ENCODE results near the gene DNAJA4. TPM values are rescaled to one million over a fixed set of nuclear protein-coding genes. Genes with fewer than 3 reads are reported as not detected.

Gene DNAJA4
- total and polyA plus RNA-seq, 2 of the 13 experiments (the other 11 are each of a cell fraction or from before 2014, with no cell fraction given): not detected

- BruUV-seq (replicated peaks): no TSS peak
- no peaks in the 10 kb centered on the region for H4K20me1 ChIP-seq (ENCODE audit: insufficient read depth, low read length)
- in situ Hi-C loops (cut with HindIII; ENCODE audit: extremely low pct_ligation_motif_present, low pct_unique_long_range_greater_than_20kb): no loop called here
- no peaks in the 10 kb centered on the region for H3K36me3 ChIP-seq (replicated peaks in 1 of 2; ENCODE audit: control insufficient read depth in 1 of 2, insufficient read depth in 2 of 2, low read length in 2 of 2)
- H2AFZ ChIP-seq (ENCODE audit: low read length): no peak overlapping the region
- no peak for ATAC-seq
- peaks cover 4 to 42% of the 10 kb centered on the region in 2 experiments; a peak in 4 of 5 replicates for H3K27me3 ChIP-seq (ENCODE audit: control insufficient read depth in 1 of 2, insufficient read depth in 2 of 2, low read length in 2 of 2)
- H3K4me3 ChIP-seq (replicated peaks in 1 of 3; ENCODE audit: insufficient read depth in 1 of 3, low read depth in 2 of 3, low read length in 3 of 3): no peak overlapping the region
- ChIA-PET CTCF (ENCODE audit: low intra/inter-chr PET ratio, low total read pairs) (no interaction called here), POLR2A (no interaction called here)
- H3K79me2 ChIP-seq (ENCODE audit: insufficient read depth, low read length): no peaks in the 10 kb centered on the region
- 45% methylated on average over 10 of the region's 10 CpGs for WGBS (ENCODE audit: low lambda C conversion rate)
- no peaks in the 10 kb centered on the region for H3K9me3 ChIP-seq (ENCODE audit: low read length)
- 0 out of 2 replicates have a peak, but pooled peaks cover 6% of the 10 kb centered on the region for H3K4me1 ChIP-seq (ENCODE audit: insufficient read depth, low read length)
- TF ChIP-seq THYN1 (CRISPR knock-in tag; IDR thresholded peaks at IDR 0.05; ENCODE audit: borderline replicate concordance, low read depth) (no peak), FOSL1 (CRISPR knock-in tag; IDR thresholded peaks at IDR 0.05; ENCODE audit: borderline replicate concordance) (no peak), SNRNP70 (IDR thresholded peaks at IDR 0.05; ENCODE audit: low read depth, low read length) (no peak), ZNF414 (CRISPR knock-in tag; IDR thresholded peaks at IDR 0.05) (no peak), ZNF552 (CRISPR knock-in tag; IDR thresholded peaks at IDR 0.05; ENCODE audit: borderline replicate concordance) (no peak), ZNF687 (CRISPR knock-in tag; IDR thresholded peaks at IDR 0.05) (no peak), ZKSCAN5 (CRISPR knock-in tag; IDR thresholded peaks at IDR 0.05) (no peak), ZNF207 (IDR thresholded peaks at IDR 0.05; ENCODE audit: borderline replicate concordance) (no peak)
- TF ChIP-seq, protein P1, sequence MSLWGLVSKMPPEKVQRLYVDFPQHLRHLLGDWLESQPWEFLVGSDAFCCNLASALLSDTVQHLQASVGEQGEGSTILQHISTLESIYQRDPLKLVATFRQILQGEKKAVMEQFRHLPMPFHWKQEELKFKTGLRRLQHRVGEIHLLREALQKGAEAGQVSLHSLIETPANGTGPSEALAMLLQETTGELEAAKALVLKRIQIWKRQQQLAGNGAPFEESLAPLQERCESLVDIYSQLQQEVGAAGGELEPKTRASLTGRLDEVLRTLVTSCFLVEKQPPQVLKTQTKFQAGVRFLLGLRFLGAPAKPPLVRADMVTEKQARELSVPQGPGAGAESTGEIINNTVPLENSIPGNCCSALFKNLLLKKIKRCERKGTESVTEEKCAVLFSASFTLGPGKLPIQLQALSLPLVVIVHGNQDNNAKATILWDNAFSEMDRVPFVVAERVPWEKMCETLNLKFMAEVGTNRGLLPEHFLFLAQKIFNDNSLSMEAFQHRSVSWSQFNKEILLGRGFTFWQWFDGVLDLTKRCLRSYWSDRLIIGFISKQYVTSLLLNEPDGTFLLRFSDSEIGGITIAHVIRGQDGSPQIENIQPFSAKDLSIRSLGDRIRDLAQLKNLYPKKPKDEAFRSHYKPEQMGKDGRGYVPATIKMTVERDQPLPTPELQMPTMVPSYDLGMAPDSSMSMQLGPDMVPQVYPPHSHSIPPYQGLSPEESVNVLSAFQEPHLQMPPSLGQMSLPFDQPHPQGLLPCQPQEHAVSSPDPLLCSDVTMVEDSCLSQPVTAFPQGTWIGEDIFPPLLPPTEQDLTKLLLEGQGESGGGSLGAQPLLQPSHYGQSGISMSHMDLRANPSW (CRISPR knock-in tag; IDR thresholded peaks at IDR 0.05; ENCODE audit: borderline replicate concordance): no peak
- intact Hi-C loops (cut with micrococcal nuclease; ENCODE audit: unreplicated experiment): no loop called here
- H3K9ac ChIP-seq (ENCODE audit: insufficient read depth, low read depth, low read length): no peak overlapping the region
- H3K27ac ChIP-seq (ENCODE audit: extremely low read length, insufficient read depth, low read length): no peak overlapping the region
- H3K4me2 ChIP-seq (ENCODE audit: low read depth, low read length): no peak overlapping the region
- FAIRE-seq: no peak
- no peak for DNase-seq (ENCODE audit: low spot score)
Measured at GRCh38 chr15:78319588-78319987, 55.2 kb downstream of the DNAJA4 start.

Measured in HepG2 (cell line).